Neural cell (in vitro differentiated cells): ENCODE measurements around the gene ATP12A. TPM values are rescaled to one million over a fixed set of nuclear protein-coding genes. Genes with fewer than 3 reads are reported as not detected.

Experiments used
- H2AFZ ChIP-seq: fragments of 200-600, 300-800 bp; sonication (generic), shearing (Covaris generic); 2 replicates; pipeline ENCODE4 v1.6.0; 2014; ENCODE audit warnings: low read depth, mild to moderate bottlenecking, antibody characterized with exemption, low read length, moderate library complexity
- H3F3A ChIP-seq: fragments of 200-600 bp; shearing (Covaris generic); 2 replicates; pipeline ENCODE4 v1.6.1; 2016; ENCODE audit warnings: mild to moderate bottlenecking, moderate library complexity, mixed read lengths, antibody characterized with exemption, low read length; ENCODE audit not compliant: insufficient read depth, poor library complexity, severe bottlenecking
- H3K27ac ChIP-seq: fragments of 200-600, 300-800 bp; sonication (generic), shearing (Covaris generic); 2 replicates; pipeline ENCODE4 v1.5.1; 2014; ENCODE audit warnings: mild to moderate bottlenecking, low read length, moderate library complexity
- H3K27me3 ChIP-seq: fragments of 300-800, 200-600 bp; sonication (generic), shearing (Covaris generic); 2 replicates; pipeline ENCODE4 v1.6.0; 2014; ENCODE audit warnings: mild to moderate bottlenecking, low read depth, low read length, moderate library complexity; ENCODE audit not compliant: insufficient read depth
- H3K36me3 ChIP-seq: fragments of 300-800, 200-600 bp; sonication (generic), shearing (Covaris generic); 2 replicates; pipeline ENCODE4 v1.5.1; 2014; ENCODE audit warnings: mild to moderate bottlenecking, antibody characterized with exemption, low read length, moderate library complexity; ENCODE audit not compliant: insufficient read depth
- H3K4me2 ChIP-seq: fragments of 300-800, 200-600 bp; sonication (generic), shearing (Covaris generic); 2 replicates; pipeline ENCODE4 v1.6.0; 2014; ENCODE audit warnings: mild to moderate bottlenecking, low read length
- H3K4me3 ChIP-seq: fragments of 300-800, 200-600 bp; sonication (generic), shearing (Covaris generic); 2 replicates; pipeline ENCODE4 v1.5.1; 2014; ENCODE audit warnings: mild to moderate bottlenecking, low read length, moderate library complexity
- H3K79me2 ChIP-seq: fragments of 200-600 bp; shearing (Covaris generic); replicated peaks from 2 replicates; pipeline ENCODE4 v1.6.0; 2014; ENCODE audit warnings: mild to moderate bottlenecking, low read length, moderate library complexity; ENCODE audit not compliant: insufficient read depth
- H3K9ac ChIP-seq: fragments of 300-800, 200-600 bp; sonication (generic), shearing (Covaris generic); 2 replicates; pipeline ENCODE4 v1.6.1; 2016; ENCODE audit warnings: mild to moderate bottlenecking, low read length, mixed read lengths
- H3K9me2 ChIP-seq: fragments of 200-600 bp; shearing (Covaris generic); 2 replicates; pipeline ENCODE4 v1.6.1; 2016; ENCODE audit warnings: mild to moderate bottlenecking, low read length, mixed read lengths; ENCODE audit not compliant: insufficient read depth
- H3K9me3 ChIP-seq: fragments of 200-600, 300-800 bp; sonication (generic), shearing (Covaris generic); 2 replicates; pipeline ENCODE4 v1.6.1; 2016; ENCODE audit warnings: mild to moderate bottlenecking, mixed run types, low read length, moderate library complexity, mixed read lengths
- H4K20me1 ChIP-seq: fragments of 200-600 bp; shearing (Covaris generic); 2 replicates; pipeline ENCODE4 v1.6.1; 2016; ENCODE audit warnings: mild to moderate bottlenecking, mixed run types; ENCODE audit not compliant: insufficient read depth
- EP300 ChIP-seq: fragments of 450-650 bp; conservative IDR thresholded peaks from 2 replicates; pipeline ENCODE4 v1.6.1; 2014; ENCODE audit warnings: antibody characterized with exemption, mild to moderate bottlenecking, moderate library complexity; ENCODE audit not compliant: poor library complexity, severe bottlenecking
- EZH2 ChIP-seq: fragments of 200-600, 300-800 bp; shearing (Covaris generic), sonication (generic); IDR thresholded peaks from 2 replicates; pipeline ENCODE4 v1.6.1; 2014; ENCODE audit warnings: antibody characterized with exemption, low read length, borderline replicate concordance, mild to moderate bottlenecking; ENCODE audit not compliant: insufficient read depth, poor library complexity, severe bottlenecking
- MXI1 ChIP-seq: fragments of 450-650 bp; conservative IDR thresholded peaks from 2 replicates; pipeline ENCODE4 v1.6.1; 2014; ENCODE audit warnings: antibody characterized with exemption, mild to moderate bottlenecking; ENCODE audit not compliant: poor library complexity, severe bottlenecking
- POLR2AphosphoS5 ChIP-seq: IDR thresholded peaks from 2 replicates; pipeline ENCODE4 v1.6.1; 2012
- RAD21 ChIP-seq: fragments of 450-650 bp; conservative IDR thresholded peaks from 2 replicates; pipeline ENCODE4 v1.6.1; 2014; ENCODE audit warnings: antibody characterized with exemption, mild to moderate bottlenecking, moderate library complexity
- REST ChIP-seq: IDR thresholded peaks from 2 replicates; pipeline ENCODE4 v1.6.1; 2012; ENCODE audit warnings: borderline replicate concordance
- SMC3 ChIP-seq: fragments of 450-650 bp; conservative IDR thresholded peaks from 2 replicates; pipeline ENCODE4 v1.6.1; 2014; ENCODE audit warnings: antibody characterized with exemption, mild to moderate bottlenecking, moderate library complexity; ENCODE audit not compliant: poor library complexity
- TAF1 ChIP-seq: IDR thresholded peaks from 2 replicates; pipeline ENCODE4 v1.6.1; 2012; ENCODE audit warnings: low read depth
- polyA plus RNA-seq: library from polyadenylated mRNA; depleted of rRNA; stranded (reverse); fragments of >200 nt; gene quantifications from 2 replicates; pipeline ENCODE4 v1.2.3, GENCODE V29; 2014
- TF ChIP-seq, protein P1 (sequence below): fragments of 450-650 bp; IDR thresholded peaks from 2 replicates; pipeline ENCODE4 v1.5.1; 2014; ENCODE audit warnings: antibody characterized with exemption, mild to moderate bottlenecking, moderate library complexity; ENCODE audit not compliant: poor library complexity, severe bottlenecking

Gene ATP12A
- polyA plus RNA-seq, 1 donor from 2014 or later: not detected

DNA sequence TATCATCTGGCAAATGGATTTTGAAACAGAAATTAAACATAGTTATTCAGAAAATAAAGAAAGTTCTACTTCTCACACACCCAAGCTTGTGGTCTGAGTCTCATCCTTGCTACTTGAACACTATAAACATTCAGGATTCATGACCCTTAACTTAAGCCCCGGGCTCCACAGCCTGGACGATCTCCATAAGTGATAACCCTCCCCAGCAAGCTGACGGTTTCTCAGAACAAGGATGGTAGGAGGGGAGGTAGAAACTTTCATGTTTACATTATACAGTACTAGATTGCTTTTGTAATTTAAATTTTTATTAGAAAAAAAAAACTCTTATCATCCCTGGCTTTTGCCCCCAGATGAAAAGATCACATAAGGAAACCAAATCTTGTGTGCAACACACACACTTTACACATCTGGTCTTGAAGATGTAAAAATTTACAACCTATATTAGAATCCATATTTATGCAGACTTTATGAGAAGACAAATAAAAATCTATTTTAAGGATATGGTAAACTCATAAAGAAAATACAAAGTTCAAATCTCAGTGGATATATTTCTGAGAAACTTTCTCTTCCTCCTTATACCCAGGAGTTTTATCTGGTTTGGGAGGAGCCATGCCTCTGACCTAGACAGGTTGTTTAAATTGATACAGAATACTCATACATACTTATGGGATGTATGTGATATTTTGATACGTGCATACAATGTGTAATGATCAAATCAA, 20.0 kb upstream of the ATP12A start:
- Histone ChIP-seq H4K20me1 (no peaks in the 10 kb centered on the region), H3K79me2 (no peaks in the 10 kb centered on the region), H3K27ac (no peak overlapping the region), H3K36me3 (no peaks in the 10 kb centered on the region), H3K4me2 (no peak overlapping the region), H3K9me3 (no peaks in the 10 kb centered on the region), H3K27me3 (no peaks in the 10 kb centered on the region), H3F3A (no peaks in the 10 kb centered on the region), H3K9me2 (no peaks in the 10 kb centered on the region), H3K9ac (no peak overlapping the region), H2AFZ (no peak overlapping the region), H3K4me3 (no peak overlapping the region)
- TF ChIP-seq EZH2: no peak
- no peak for TF ChIP-seq RAD21
- TF ChIP-seq, protein P1, sequence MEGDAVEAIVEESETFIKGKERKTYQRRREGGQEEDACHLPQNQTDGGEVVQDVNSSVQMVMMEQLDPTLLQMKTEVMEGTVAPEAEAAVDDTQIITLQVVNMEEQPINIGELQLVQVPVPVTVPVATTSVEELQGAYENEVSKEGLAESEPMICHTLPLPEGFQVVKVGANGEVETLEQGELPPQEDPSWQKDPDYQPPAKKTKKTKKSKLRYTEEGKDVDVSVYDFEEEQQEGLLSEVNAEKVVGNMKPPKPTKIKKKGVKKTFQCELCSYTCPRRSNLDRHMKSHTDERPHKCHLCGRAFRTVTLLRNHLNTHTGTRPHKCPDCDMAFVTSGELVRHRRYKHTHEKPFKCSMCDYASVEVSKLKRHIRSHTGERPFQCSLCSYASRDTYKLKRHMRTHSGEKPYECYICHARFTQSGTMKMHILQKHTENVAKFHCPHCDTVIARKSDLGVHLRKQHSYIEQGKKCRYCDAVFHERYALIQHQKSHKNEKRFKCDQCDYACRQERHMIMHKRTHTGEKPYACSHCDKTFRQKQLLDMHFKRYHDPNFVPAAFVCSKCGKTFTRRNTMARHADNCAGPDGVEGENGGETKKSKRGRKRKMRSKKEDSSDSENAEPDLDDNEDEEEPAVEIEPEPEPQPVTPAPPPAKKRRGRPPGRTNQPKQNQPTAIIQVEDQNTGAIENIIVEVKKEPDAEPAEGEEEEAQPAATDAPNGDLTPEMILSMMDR: no peak
- no peak for TF ChIP-seq MXI1
- no peak for TF ChIP-seq SMC3
- no peak for TF ChIP-seq EP300
- TF ChIP-seq POLR2AphosphoS5: no peak
- no peak for TF ChIP-seq TAF1
- TF ChIP-seq REST: no peak

GRCh38 chr13:24661713-24662112, 18.5 kb upstream of the ATP12A start:
- Histone ChIP-seq H3K4me3 (no peak overlapping the region), H3K27ac (no peak overlapping the region), H3K27me3 (no peaks in the 10 kb centered on the region), H3K36me3 (no peaks in the 10 kb centered on the region), H3F3A (no peaks in the 10 kb centered on the region), H3K9me3 (no peaks in the 10 kb centered on the region), H4K20me1 (no peaks in the 10 kb centered on the region), H3K79me2 (no peaks in the 10 kb centered on the region), H3K9ac (no peak overlapping the region), H3K4me2 (no peak overlapping the region), H3K9me2 (no peaks in the 10 kb centered on the region), H2AFZ (no peak overlapping the region)
- TF ChIP-seq TAF1 (no peak), POLR2AphosphoS5 (no peak), EZH2 (no peak), SMC3 (no peak), REST (no peak), EP300 (no peak), MXI1 (no peak), RAD21 (no peak)
- TF ChIP-seq, protein P1: no peak
